ELR (cell line): Measurements from ENCODE around the gene ZNF268.
"Not testable (repeated sequence)": the region's sequence is repeated elsewhere in the genome, so short reads cannot be mapped to it uniquely, and the experiment has no call there.

Experiments
- DNase-seq: peaks from one replicate; pipeline ENCODE4 v3.0.0-alpha.2; 2015; ENCODE audit warnings: low read depth

ZNF268 gene

DNA sequence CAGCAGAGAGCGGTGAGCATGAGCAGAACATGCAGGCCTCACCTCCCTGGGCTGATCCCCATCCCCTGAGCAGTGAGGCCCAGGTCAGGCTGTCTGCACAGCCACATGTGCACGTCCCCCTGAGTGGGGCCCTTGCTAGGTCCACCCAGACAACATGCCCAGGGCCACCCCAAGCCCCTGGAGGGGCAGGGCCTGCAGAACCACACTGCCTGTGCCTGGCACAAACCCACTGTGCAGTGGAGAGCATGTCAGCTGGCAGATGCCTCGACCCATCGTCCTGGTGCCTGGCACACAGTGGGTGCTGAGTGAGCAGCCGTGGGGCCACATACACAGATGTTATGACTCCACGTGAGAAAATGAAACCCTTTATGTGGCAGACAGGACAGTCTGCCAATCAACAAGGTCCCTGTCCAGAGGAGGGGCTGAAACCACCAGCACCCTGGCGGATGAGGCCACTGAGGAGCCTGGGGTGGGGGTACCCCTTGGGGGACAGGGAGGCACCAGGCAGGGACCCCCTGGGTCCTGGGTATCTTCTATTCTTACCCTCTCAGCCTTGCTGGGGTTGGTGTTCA is 46.1 kb downstream of the ZNF268 start:
- DNase-seq, result no peak

DNA sequence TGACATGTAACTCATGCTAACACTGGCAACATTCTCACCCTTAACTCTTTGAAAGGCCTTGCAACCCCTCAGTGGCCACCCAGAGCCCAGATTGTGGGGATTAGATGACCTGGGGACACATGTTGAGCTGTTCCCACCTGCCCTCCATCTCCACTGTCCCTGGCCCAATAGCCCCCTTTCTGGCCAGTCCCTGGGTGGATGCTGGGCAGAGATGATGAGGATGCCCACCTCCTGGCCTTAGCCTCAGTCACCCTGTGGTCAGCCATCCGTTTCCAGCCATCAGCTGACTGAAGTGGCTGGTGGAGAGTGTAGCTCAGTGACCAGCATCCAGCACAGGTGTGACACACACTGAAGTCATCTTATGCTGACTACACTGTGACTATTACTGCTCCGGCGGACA is 49.7 kb downstream of the ZNF268 start:
- peak; percentile 3 for DNase-seq

DNA sequence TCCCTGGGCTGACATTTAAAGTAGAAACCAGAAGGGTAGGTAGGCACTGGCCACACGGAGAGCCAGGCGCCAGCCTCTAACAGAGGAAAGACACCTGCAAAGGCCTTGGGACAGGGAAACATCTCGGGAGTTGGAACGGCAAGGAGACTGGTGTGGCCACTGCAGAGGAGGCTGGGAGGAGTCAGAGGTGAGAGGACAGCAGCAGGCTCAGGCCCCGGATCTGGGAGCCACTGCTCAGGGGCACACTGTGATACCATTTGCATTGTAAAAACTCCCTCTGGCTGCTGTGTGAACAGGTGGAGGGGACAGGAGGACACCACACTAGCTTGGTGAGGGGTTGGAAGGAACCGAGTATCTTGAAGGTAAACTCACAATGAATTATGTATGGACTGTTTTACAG is 51.7 kb downstream of the ZNF268 start:
- no peak for DNase-seq

DNA sequence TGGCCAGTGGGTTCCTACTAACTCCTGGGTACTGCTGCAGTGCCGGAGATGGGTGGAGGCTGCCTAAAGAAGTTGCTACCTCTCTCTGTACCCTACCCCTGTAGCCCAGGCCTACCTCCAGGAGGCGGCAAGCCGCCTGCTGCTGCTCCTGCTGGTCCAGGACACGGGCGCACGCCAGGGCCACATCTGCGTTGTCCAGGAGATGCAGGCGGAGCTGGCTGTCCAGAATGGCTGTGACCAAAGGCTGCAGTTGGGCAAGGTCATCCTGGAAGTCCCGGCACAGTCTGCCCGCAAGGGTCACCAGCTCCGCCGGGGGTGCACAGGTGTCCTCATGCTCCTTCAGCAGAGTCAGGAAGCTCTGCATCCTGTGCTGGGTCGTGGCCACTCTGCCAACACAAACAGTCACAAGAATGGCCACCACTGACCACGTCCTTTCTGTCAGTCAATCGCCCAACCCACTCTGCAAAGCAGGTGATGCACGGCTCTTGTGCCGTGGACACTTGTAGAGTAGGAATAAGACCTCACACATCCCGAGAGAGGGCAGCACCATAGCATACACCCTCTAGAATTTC is 52.8 kb downstream of the ZNF268 start:
- no peak for DNase-seq

DNA sequence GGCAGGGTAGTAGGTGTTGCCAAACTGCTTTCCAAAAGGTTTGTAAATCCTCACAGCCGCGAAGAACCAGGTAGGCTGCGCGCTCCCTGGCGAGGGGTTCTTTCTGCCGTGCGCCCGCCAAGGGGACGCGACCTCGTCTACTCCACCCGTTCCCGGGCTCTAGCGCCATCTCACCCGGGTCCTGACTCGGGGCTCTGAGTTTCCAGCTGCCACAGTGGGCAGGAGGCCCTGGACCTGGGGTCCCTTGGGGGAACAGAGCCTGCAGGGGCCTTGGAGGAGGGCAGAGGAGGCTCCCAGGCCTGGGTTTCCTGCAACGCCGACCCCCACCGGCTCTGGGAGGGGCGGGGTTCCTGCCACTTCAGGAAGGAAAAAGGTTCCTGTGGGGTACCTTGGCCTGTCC is 53.7 kb downstream of the ZNF268 start:
- DNase-seq, result no peak

DNA sequence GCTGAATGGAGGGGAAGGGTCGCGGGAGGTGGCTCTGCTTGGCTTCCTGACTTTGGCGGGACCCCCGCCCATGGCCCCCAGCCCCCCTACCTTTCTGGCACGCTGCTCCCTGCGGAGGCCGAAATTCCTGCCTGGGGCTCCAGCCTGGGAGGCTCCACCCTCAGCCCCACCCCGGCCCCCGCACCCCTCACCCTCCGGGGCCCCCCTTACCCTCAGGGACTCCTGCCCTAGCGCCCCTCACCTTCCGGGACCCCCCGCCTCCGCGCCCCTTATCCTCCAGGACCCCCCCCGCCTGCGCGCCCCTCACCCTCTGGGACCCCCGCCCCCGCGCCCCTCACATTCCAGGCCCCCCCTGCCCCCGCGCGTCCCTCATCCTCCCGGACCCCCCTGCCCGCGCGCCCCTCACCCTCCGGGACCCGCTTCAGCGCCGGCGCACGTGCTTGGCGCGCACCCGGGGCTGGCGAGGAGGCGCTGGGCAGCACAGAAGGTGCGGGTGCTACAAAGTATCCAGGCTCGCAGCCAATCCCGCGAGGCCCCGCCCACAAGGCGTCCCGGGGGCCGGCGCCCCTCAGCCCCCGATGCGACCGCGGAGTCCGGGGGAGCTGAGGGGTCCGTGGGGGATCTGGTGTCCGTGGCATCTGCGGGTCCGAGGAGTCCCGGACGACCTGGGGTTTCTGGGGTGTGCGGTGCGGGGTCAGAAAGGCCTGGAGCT is 54.3 kb downstream of the ZNF268 start, which contains the start of gene ANHX:
TSS of gene ANHX (minus strand) at position 477 of the 712 bp plus-strand sequence. CDS start 1,521 bp downstream, outside the sequence.
- DNase-seq, result no peak

DNA sequence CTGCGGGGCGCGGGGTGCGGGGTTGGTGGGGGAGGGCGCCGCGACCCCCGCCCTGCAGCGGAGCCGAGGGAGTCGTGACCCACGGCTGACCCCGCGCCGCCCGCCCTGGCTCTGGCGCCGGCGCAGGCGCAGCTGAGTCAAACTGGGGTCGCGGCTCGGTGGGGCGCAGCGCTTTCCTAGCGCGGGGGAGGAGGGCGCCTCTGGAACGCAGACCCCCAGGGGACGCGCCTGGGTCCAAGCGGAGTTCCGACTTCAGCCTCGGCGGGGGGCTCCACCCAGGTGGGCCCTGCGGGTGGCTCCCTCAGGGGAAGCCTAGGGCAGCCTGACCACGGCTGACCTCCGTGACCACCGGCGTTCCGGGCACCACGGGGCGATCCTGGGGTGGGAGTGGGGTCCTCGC is 54.8 kb downstream of the ZNF268 start:
- no peak for DNase-seq

DNA sequence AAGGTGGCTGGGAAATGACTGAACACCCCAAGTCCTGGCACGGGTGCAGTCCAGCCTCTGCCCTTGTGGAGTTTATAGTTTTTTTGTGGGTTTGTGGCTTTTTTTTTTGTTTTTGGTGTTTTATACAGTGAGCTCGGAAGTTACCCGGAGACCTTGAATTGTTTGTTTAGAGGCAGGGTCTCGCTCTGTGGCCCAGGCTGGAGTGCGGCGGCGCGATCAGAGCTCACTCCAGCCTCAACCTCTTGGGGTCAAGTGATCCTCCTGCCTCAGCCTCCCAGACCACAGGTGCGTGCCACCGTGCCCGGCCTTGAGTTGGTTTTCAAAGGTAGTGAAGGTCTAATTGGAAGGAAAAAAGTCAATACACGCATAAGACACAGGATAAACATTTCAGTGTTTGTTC is 55.3 kb downstream of the ZNF268 start:
- no peak for DNase-seq

DNA sequence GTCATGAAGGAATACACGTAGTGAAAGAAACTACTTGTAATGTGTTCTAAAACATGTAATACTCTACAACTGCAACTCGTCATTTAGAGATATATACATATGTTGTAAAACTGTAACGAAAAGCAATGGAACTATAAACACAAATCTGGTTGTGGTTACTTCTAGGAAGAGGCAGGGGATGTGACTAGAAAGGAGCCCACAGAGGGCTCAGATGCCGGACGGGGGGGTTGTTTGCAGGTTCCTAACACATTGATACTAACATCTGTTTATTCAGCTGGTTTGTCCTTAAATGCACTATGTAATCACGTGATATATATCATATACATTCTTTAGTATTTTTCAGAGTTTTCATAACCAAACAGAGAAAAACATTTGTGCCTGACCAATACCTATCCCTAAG is 70.4 kb downstream of the ZNF268 start:
- no peak for DNase-seq

DNA sequence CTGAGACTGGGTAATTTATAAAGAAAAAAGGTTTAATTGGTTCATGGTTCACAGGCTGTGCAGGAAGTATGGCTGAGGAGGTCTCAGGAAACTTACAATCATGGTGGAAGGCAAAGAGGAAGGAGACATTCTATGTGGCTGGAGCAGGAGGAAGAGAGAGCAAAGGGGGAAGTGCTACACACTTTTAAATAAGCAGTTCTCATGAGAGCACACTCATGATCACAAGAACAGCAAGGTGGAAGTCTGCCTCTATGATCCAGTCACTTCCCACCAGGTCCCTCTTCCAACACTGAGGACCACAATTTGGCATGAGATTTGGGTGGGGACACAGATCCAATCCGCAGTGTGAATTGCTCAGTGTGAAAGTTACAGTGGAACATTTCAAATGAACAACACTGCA is 74.5 kb downstream of the ZNF268 start:
- DNase-seq, result not testable (repeated sequence)

DNA sequence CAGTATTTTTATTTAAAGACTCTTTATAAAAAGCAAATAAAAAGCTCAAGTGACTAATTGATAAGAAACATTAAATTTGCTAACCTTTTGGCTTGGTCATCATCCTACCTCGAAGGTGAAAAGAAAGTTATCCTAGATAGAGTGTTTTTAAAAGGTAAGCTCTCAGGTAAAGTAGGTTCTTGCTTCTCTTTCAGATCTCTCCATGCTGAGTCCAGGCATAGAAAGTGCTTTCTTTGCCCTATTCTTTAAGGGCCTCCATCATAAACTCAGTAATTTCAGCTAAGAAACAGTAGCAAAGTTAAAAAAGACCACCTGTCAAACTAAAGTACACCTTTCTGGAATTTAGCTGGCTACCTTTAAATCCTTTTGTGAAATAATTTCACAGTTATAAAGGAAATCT is 75.0 kb downstream of the ZNF268 start:
- DNase-seq, result no peak

DNA sequence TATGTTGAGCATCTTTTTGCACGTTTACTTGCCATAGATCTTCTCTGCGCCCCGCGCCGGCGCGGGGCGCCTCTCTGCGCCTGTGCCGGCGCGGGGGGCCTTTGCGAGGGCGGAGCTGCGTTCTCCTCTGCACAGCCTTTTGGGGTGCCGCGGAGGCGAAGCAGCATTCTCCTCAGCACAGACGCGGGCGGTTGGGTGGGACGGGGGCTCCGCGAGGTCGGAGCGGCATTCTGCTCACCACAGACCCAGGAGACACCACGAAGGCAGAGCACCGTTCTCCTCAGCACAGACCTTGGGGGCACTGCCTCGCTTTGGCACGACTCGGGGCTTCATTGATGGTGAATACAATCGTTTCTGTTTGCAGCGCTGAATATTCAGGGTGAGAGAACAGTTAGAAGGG is 82.9 kb downstream of the ZNF268 start:
- no peak for DNase-seq
